Ovary (tissue), 9 donors: Measurements from ENCODE around the gene VASP. TPM values are rescaled to one million over a fixed set of nuclear protein-coding genes. Genes with fewer than 3 reads are reported as not detected.

Experiments used
- DNase-seq, 5 donors: peaks; one replicate each; pipeline ENCODE4 v3.0.0-alpha.2; 2019 to 2020
- H3K27ac ChIP-seq, 2 donors: fragments of 200-600 bp; one replicate each; pipeline versions ENCODE4 v1.5.1 to v1.8.0; 2019 to 2022
- H3K27me3 ChIP-seq: fragments of 200-600 bp; one replicate; pipeline ENCODE4 v1.8.0; 2022
- H3K36me3 ChIP-seq: fragments of 200-600 bp; sonication (generic); one replicate; pipeline ENCODE4 v1.5.1; 2019
- H3K4me1 ChIP-seq: one replicate; pipeline ENCODE4 v1.8.1; 2013; ENCODE audit warnings: mild to moderate bottlenecking, moderate library complexity; ENCODE audit not compliant: insufficient read depth
- H3K4me3 ChIP-seq: fragments of 200-600 bp; sonication (generic); one replicate; pipeline ENCODE4 v1.5.1; 2017
- H3K9me3 ChIP-seq, 2 donors: fragments of 200-600 bp in 1 of 2; sonication (generic) in 1 of 2; one replicate each; pipeline versions ENCODE4 v1.5.1 to v1.8.1; 2013 to 2019; ENCODE audit warnings: mild to moderate bottlenecking in 1 of 2, moderate library complexity in 1 of 2
- EP300 ChIP-seq: sonication (generic); formaldehyde crosslinking; IDR thresholded peaks from one replicate; pipeline ENCODE4 v1.6.1; 2017; ENCODE audit warnings: antibody characterized with exemption
- POLR2A ChIP-seq: fragments of 450-650 bp; IDR thresholded peaks from one replicate; pipeline ENCODE4 v1.6.1; 2017; ENCODE audit warnings: antibody characterized with exemption, mild to moderate bottlenecking, moderate library complexity
- WGBS, 3 donors: extraction: QIAGEN DNeasy Blood & Tissue Kit in 1 of 3; methylation state at CpG; one replicate each; pipeline versions ENCODE4 v1.1.5 to v1.1.7; 2013 to 2017; 5-methylcytosine and 5-hydroxymethylcytosine counted together
- intact Hi-C, 4 donors: fragments of 100-400 bp; cut with DNase I; formaldehyde crosslinking; loops; one replicate each; pipeline versions ENCODE4 v1.11.0 to v1.15.1; 2022 to 2023
- polyA plus RNA-seq, 2 donors: library from polyadenylated mRNA; stranded (reverse); fragments of 200-250 nt in 1 of 2; fragments of 350-450 nt in 1 of 2; fragmentation: Illumina TruSeq in 1 of 2; extraction: RNeasy Lipid Tissue Mini Kit (QIAGEN cat#74804) in 1 of 2; gene quantifications; one replicate each; pipeline ENCODE4 v1.2.3, GENCODE V29; 2013 to 2014
- total RNA-seq, 7 donors: library from RNA; depleted of rRNA in 2 of 7; stranded (reverse); fragments of >200 nt in 2 of 7; fragmentation: NEBNext Ultra II Directional in 3 of 7; extraction: Animal tissue kit (Norgen Biotek cat#: 25700) in 3 of 7; gene quantifications; one replicate each; pipeline versions ENCODE4 v1.1.0 to v1.2.4, GENCODE V29; 2016 to 2023
- TF ChIP-seq, protein P1 (sequence below), 3 donors: fragments of 450-650 bp in 2 of 3; fragments of 200-600 bp in 1 of 3; IDR thresholded peaks; one replicate each; pipeline versions ENCODE4 v1.5.1 to v1.8.0; 2016 to 2022; ENCODE audit warnings: antibody characterized with exemption in 3 of 3, mild to moderate bottlenecking in 1 of 3
- donor health status: DM: no; HTN: no; CAD: no; lungs with moderate emphysema.
- donor health status: DM: no; HTN: no; CAD: no.
- donor health status: Bipolar disorder and iron deficiency.
- donor health status: DM: yes; HTN: yes; CAD: no.
- donor health status: DM: no; HTN: no; CAD: no.
- donor health status: DM: yes; HTN: yes; CAD: no.

The VASP gene
- total and polyA plus RNA-seq, 9 donors, result 15.7 to 83.2 (median 49.0) TPM

- 25 to 34% (median 30%) methylated on average over 14 of the region's 14 CpGs for WGBS, 3 donors
- no peak for DNase-seq
- no peaks in the 10 kb centered on the region for H3K27me3 ChIP-seq
- H3K9me3 ChIP-seq, result no peaks in the 10 kb centered on the region
- peak overlapping the region; percentile 30 for H3K4me3 ChIP-seq
- H3K4me1 ChIP-seq, result peaks cover 8% of the 10 kb centered on the region
- TF ChIP-seq, protein P1, sequence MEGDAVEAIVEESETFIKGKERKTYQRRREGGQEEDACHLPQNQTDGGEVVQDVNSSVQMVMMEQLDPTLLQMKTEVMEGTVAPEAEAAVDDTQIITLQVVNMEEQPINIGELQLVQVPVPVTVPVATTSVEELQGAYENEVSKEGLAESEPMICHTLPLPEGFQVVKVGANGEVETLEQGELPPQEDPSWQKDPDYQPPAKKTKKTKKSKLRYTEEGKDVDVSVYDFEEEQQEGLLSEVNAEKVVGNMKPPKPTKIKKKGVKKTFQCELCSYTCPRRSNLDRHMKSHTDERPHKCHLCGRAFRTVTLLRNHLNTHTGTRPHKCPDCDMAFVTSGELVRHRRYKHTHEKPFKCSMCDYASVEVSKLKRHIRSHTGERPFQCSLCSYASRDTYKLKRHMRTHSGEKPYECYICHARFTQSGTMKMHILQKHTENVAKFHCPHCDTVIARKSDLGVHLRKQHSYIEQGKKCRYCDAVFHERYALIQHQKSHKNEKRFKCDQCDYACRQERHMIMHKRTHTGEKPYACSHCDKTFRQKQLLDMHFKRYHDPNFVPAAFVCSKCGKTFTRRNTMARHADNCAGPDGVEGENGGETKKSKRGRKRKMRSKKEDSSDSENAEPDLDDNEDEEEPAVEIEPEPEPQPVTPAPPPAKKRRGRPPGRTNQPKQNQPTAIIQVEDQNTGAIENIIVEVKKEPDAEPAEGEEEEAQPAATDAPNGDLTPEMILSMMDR (IDR thresholded peaks at IDR 0.05), result no peak
- TF ChIP-seq POLR2A (no peak), EP300 (no peak)
- no peak overlapping the region for H3K27ac ChIP-seq
- no peaks in the 10 kb centered on the region for H3K36me3 ChIP-seq
- intact Hi-C loops, result loop anchor here in 2 of 4 donors (10.0 kb wide), 2 partner anchors 45 to 55 kb away; partner anchors contain the start of gene OPA3 (in 1 of the 2)
Observed at GRCh38 chr19:45529420-45529785, 22.1 kb downstream of the VASP start.

- H3K4me3 ChIP-seq, result no peak overlapping the region
- intact Hi-C loops, result no loop called here
- no peak for DNase-seq
- 96 to 100% (median 100%) methylated on average over 1 of the region's 1 CpG for WGBS, 3 donors
- no peaks in the 10 kb centered on the region for H3K27me3 ChIP-seq
- TF ChIP-seq POLR2A (no peak), EP300 (no peak)
- TF ChIP-seq, protein P1 (IDR thresholded peaks at IDR 0.05), result no peak
- no peaks in the 10 kb centered on the region for H3K36me3 ChIP-seq
- no peak overlapping the region for H3K27ac ChIP-seq
- H3K4me1 ChIP-seq, result peaks cover 7% of the 10 kb centered on the region
- no peaks in the 10 kb centered on the region for H3K9me3 ChIP-seq
Observed at GRCh38 chr19:45531349-45531748, 24.1 kb downstream of the VASP start.

GRCh38 chr19:45539459-45539858, 32.2 kb downstream of the VASP start:
- no peak overlapping the region for H3K27ac ChIP-seq
- no peaks in the 10 kb centered on the region for H3K27me3 ChIP-seq
- DNase-seq, result no peak
- H3K9me3 ChIP-seq, result no peaks in the 10 kb centered on the region
- H3K4me3 ChIP-seq, result no peak overlapping the region
- H3K4me1 ChIP-seq, result no peaks in the 10 kb centered on the region
- TF ChIP-seq, protein P1 (IDR thresholded peaks at IDR 0.05), result no peak
- TF ChIP-seq EP300, result no peak
- no peak for TF ChIP-seq POLR2A
- H3K36me3 ChIP-seq, result no peaks in the 10 kb centered on the region
- intact Hi-C loops, result no loop called here
- WGBS, 3 donors, result 92 to 94% (median 93%) methylated on average over 9 of the region's 9 CpGs

DNA sequence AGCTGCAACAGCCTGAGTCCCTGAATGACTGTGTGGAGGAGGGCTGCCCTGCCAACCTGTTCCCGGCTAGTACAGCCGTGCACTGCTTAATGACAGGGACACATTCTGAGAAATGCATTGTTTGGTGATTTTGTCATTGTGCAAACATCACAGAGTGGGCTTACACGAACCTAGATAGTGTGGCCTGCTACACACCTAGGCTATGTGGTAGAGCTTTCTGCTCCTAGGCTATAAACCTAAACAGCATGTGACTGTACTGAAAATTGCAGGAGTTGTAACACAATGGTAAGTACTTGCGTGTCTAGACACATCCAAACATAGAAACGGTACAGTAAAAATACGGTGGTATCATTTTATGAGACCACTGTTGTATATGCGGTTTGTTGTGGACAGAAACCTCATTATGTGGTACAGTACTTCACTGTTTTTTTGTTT, 35.0 kb downstream of the VASP start:
- 70 to 79% (median 73%) methylated on average over 7 of the region's 7 CpGs for WGBS, 3 donors
- H3K9me3 ChIP-seq, result no peaks in the 10 kb centered on the region
- no peak for DNase-seq
- no peaks in the 10 kb centered on the region for H3K36me3 ChIP-seq
- H3K4me1 ChIP-seq, result no peaks in the 10 kb centered on the region
- no peak overlapping the region for H3K27ac ChIP-seq
- no peaks in the 10 kb centered on the region for H3K27me3 ChIP-seq
- intact Hi-C loops, result no loop called here
- H3K4me3 ChIP-seq, result no peak overlapping the region
- TF ChIP-seq POLR2A (no peak), EP300 (no peak)
- TF ChIP-seq, protein P1 (IDR thresholded peaks at IDR 0.05), result no peak
